Gastroesophageal sphincter (tissue), 3 donors: ENCODE measurements around the gene AMOTL1.

Source experiments
- POLR2A ChIP-seq, 2 donors: fragments of 450-650 bp; IDR thresholded peaks; one replicate each; pipeline ENCODE4 v1.6.1; 2017; ENCODE audit warnings: antibody characterized with exemption in 2 of 2, mild to moderate bottlenecking in 2 of 2, moderate library complexity in 1 of 2
- POLR2AphosphoS5 ChIP-seq: sonication (generic); formaldehyde crosslinking; IDR thresholded peaks from one replicate; pipeline ENCODE4 v1.6.1; 2017; ENCODE audit warnings: antibody characterized with exemption
- TF ChIP-seq, protein P1 (sequence below), 4 experiments: fragments of 200-600 bp in 2 of 4; fragments of 450-650 bp in 2 of 4; sonication (generic) in 1 of 4; IDR thresholded peaks; one replicate each; pipeline ENCODE4 v1.5.1; 2017 to 2019; ENCODE audit warnings: antibody characterized with exemption in 4 of 4, mild to moderate bottlenecking in 2 of 4, moderate library complexity in 2 of 4

DNA sequence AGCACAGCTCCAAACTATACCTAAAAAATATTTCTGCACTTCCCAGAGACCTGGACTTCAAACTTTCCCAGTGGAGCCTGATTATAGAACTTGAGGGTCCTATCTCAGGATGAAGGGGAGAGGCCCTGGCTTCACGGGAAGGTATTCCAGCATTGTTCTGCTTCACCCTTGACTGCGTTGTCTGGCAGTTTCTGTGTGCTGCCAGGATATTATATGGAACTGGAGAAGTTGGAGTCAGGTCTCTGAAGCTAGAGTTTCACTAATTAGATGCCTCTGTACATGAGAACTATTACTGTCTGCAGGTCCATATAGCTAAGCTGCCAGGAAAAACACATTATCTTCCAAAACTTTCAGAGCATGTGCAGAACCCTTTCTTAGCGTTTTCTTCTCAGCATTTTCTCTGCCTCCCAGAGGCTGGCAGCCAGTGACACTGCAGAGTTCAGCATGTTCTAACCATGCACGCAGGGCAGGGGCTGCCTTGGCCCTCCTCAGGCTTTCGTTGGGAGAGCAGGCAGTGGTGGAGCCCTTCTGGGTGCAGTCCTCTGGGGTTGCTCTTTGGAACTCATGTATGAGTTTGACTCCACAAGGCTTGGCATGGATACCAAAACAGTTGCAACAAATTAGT lies 105.9 kb downstream of the AMOTL1 start:
- TF ChIP-seq, protein P1, sequence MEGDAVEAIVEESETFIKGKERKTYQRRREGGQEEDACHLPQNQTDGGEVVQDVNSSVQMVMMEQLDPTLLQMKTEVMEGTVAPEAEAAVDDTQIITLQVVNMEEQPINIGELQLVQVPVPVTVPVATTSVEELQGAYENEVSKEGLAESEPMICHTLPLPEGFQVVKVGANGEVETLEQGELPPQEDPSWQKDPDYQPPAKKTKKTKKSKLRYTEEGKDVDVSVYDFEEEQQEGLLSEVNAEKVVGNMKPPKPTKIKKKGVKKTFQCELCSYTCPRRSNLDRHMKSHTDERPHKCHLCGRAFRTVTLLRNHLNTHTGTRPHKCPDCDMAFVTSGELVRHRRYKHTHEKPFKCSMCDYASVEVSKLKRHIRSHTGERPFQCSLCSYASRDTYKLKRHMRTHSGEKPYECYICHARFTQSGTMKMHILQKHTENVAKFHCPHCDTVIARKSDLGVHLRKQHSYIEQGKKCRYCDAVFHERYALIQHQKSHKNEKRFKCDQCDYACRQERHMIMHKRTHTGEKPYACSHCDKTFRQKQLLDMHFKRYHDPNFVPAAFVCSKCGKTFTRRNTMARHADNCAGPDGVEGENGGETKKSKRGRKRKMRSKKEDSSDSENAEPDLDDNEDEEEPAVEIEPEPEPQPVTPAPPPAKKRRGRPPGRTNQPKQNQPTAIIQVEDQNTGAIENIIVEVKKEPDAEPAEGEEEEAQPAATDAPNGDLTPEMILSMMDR (IDR thresholded peaks at IDR 0.05) = no peak
- TF ChIP-seq POLR2AphosphoS5 = no peak
- no peak for TF ChIP-seq POLR2A (IDR thresholded peaks at IDR 0.05)
